NB4 (cell line): Measurements from ENCODE around the gene CEP192.
"Not testable (repeated sequence)": the region's sequence is repeated elsewhere in the genome, so short reads cannot be mapped to it uniquely, and the experiment has no call there.

Experiments
- DNase-seq: peaks from one replicate; pipeline ENCODE4 v3.0.0; 2010; ENCODE audit warnings: low read depth
- H3K4me3 ChIP-seq: one replicate; pipeline ENCODE4 v1.5.1; 2011; ENCODE audit warnings: mild to moderate bottlenecking, low read depth, low read length, moderate library complexity
- CTCF ChIP-seq: IDR thresholded peaks from one replicate; pipeline ENCODE4 v1.5.1; 2012; ENCODE audit warnings: low read depth, low read length
- MAX ChIP-seq: IDR thresholded peaks from 2 replicates; pipeline ENCODE4 v1.6.1; 2011; ENCODE audit warnings: low read depth, low read length
- MYC ChIP-seq: IDR thresholded peaks from 2 replicates; pipeline ENCODE4 v1.6.1; 2011; ENCODE audit warnings: low read depth, low read length
- POLR2A ChIP-seq: IDR thresholded peaks from 2 replicates; pipeline ENCODE4 v1.6.1; 2011; ENCODE audit warnings: mild to moderate bottlenecking; ENCODE audit not compliant: insufficient read length; ENCODE audit errors: extremely low read depth

The CEP192 gene

DNA sequence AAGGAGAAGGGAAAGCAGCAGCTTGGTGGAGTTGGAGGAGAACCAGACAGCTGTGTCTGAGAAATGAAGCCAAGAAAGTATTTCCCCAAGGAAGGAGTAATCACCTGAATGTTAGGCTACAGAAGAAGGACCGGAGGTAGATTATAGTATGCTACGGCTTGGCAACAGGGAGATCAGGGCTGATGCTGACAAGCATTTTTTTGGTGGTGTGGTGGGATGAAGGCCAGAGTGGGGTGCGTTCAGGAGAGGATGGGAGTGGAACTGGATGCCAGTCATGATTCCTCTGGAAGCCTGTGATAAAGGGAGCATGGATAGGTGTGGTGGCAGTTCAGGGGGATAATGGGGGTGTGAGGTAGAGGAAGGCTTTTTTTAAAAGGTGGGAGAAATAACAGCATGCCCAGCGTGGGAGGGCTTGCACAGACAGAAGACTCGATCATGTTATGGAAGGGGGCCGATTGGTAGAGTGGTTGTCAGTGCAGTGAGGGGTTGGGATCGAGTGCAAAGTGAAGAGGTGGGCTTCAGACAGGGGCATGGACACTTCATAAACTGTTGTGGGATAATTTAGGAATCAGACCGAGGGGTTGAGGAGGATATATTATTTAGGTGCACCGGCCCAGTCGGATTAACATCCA lies 5.6 kb downstream of the CEP192 start:
- no peak for DNase-seq
- no peak for TF ChIP-seq POLR2A
- TF ChIP-seq CTCF, result no peak
- TF ChIP-seq MYC, result no peak
- no peak for TF ChIP-seq MAX
- H3K4me3 ChIP-seq, result no peak overlapping the region

GRCh38 chr18:12997330-12997729 lies 6.2 kb downstream of the CEP192 start:
- not testable (repeated sequence) for H3K4me3 ChIP-seq, DNase-seq

GRCh38 chr18:12998332-12999060 lies 7.3 kb downstream of the CEP192 start:
- H3K4me3 ChIP-seq, result no peak overlapping the region
- TF ChIP-seq CTCF, result no peak
- TF ChIP-seq MYC, result no peak
- TF ChIP-seq POLR2A, result no peak
- no peak for TF ChIP-seq MAX
- no peak for DNase-seq

GRCh38 chr18:13003466-13003896 lies 12.3 kb downstream of the CEP192 start:
- no peak overlapping the region for H3K4me3 ChIP-seq
- peak; percentile 80 for DNase-seq
- TF ChIP-seq MAX, result no peak
- TF ChIP-seq MYC, result peak; percentile 36; the same call in 1 of the 2 replicates
- peak; percentile 53 for TF ChIP-seq CTCF

DNA sequence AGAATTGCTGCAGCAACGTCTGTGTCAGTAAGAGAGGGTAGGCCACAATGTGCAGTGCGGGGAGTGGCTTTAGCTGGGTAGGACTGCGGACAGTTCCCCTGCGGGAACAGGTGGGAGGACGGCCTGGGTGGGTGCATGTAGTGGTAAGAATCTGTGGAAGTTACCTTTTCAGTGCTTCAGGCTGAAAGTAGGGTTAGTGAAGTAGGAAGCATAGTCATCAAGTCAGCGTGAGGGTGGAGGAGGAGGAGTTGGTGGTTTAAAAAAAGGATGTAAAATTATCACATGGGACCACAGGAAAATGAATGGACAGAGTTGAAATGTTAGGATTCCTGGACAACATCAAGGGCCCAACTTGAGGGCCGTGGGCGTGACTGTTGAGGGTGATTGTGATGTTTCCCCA lies 13.2 kb downstream of the CEP192 start:
- no peak for TF ChIP-seq POLR2A
- no peak for TF ChIP-seq MAX
- no peak for TF ChIP-seq MYC
- no peak for TF ChIP-seq CTCF
- H3K4me3 ChIP-seq, result no peak overlapping the region
- no peak for DNase-seq

- no peak for DNase-seq
- no peak overlapping the region for H3K4me3 ChIP-seq
- TF ChIP-seq MAX (no peak), POLR2A (no peak), MYC (no peak), CTCF (no peak)
Measured at GRCh38 chr18:13005289-13005688, 14.1 kb downstream of the CEP192 start.
